GM12878 (cell line): Measurements from ENCODE around the gene ACACB. TPM values are rescaled to one million over a fixed set of nuclear protein-coding genes. Genes with fewer than 3 reads are reported as not detected.

Experiments
- ATAC-seq: fragments of 200-7000 bp; cut with Tn5 transposase; 3 replicates; pipeline ENCODE4 v1.9.1; 2020; ENCODE audit warnings: mild to moderate bottlenecking, moderate library complexity
- BruUV-seq: library from RNA; stranded (reverse); fragments of 400-500 nt; replicated peaks from 2 replicates; lab custom pipeline; 2021; lab: Mats Ljungman, UMichigan
- CTCF ChIA-PET: fragments of 300-600 bp; sonication (Branson Sonifier 250); formaldehyde crosslinking; extraction: SDS; loops from one replicate; lab custom pipeline; 2021; ENCODE audit warnings: inconsistent platforms; lab: Yijun Ruan, JAX
- POLR2A ChIA-PET: fragments of 350-600 bp; formaldehyde crosslinking; extraction: SDS; loops from one replicate; lab custom pipeline; 2021; ENCODE audit warnings: inconsistent platforms; lab: Charles Lee
- RAD21 ChIA-PET: fragments of 300-600 bp; sonication (Branson Sonifier 250); formaldehyde crosslinking; loops from one replicate; lab custom pipeline; 2023; ENCODE audit warnings: antibody characterized with exemption; ENCODE audit not compliant: unreplicated experiment; lab: Charles Lee
- SMC1A ChIA-PET: fragments of 300-600 bp; sonication (Branson Sonifier 250); formaldehyde crosslinking; loops from one replicate; lab custom pipeline; 2023; ENCODE audit not compliant: unreplicated experiment, uncharacterized antibody; lab: Charles Lee
- DNase-seq: peaks from one replicate; pipeline ENCODE4 v3.0.0-alpha.2; 2011; ENCODE audit warnings: low read depth, low spot score
- FAIRE-seq: peaks from 3 replicates; lab custom pipeline; 2011; peaks lifted over from hg19 to GRCh38; lab: Jason Lieb, UNC
- H2AFZ ChIP-seq: 2 replicates; pipeline ENCODE4 v1.6.0; 2011; ENCODE audit warnings: low read depth, low read length, control low read depth; ENCODE audit not compliant: control insufficient read depth
- H3K27ac ChIP-seq: 2 replicates; pipeline ENCODE4 v1.5.1; 2011; ENCODE audit warnings: control low read depth; ENCODE audit not compliant: control insufficient read depth, insufficient read depth
- H3K27me3 ChIP-seq, 2 experiments: replicated peaks in 1 of 2; 2 replicates each; pipeline versions ENCODE4 v1.6.0 to v1.6.1; 2011; ENCODE audit warnings: low read length in 1 of 2; ENCODE audit not compliant: control insufficient read depth in 2 of 2, insufficient read depth in 2 of 2
- H3K36me3 ChIP-seq, 2 experiments: 2 replicates each; pipeline ENCODE4 v1.5.1; 2011; ENCODE audit warnings: low read length in 1 of 2; ENCODE audit not compliant: control insufficient read depth in 2 of 2, insufficient read depth in 2 of 2
- H3K4me1 ChIP-seq: 2 replicates; pipeline ENCODE4 v1.6.1; 2011; ENCODE audit warnings: mild to moderate bottlenecking, low read length, moderate library complexity, mixed read lengths; ENCODE audit not compliant: control insufficient read depth, insufficient read depth
- H3K4me2 ChIP-seq: 2 replicates; pipeline ENCODE4 v1.6.0; 2011; ENCODE audit warnings: control low read depth; ENCODE audit not compliant: control insufficient read depth, insufficient read depth
- H3K4me3 ChIP-seq: fragments of 200-600 bp; sonication (generic); 2 replicates; pipeline ENCODE4 v1.5.1; 2016
- H3K79me2 ChIP-seq: 2 replicates; pipeline ENCODE4 v1.6.0; 2011; ENCODE audit warnings: low read length; ENCODE audit not compliant: control insufficient read depth, insufficient read depth
- H3K9ac ChIP-seq: 2 replicates; pipeline ENCODE4 v1.8.0; 2011; ENCODE audit warnings: low read length, control low read depth, mixed read lengths; ENCODE audit not compliant: control insufficient read depth, insufficient read depth
- H3K9me3 ChIP-seq: replicated peaks from 3 replicates; pipeline ENCODE4 v1.5.1; 2011; ENCODE audit warnings: mild to moderate bottlenecking, low read length; ENCODE audit not compliant: control insufficient read depth, insufficient read depth
- H4K20me1 ChIP-seq: 2 replicates; pipeline ENCODE4 v1.6.0; 2011; ENCODE audit not compliant: control insufficient read depth, insufficient read depth
- ELK1 ChIP-seq: IDR thresholded peaks from 2 replicates; pipeline ENCODE4 v1.6.1; 2012; ENCODE audit warnings: low read depth, low read length, improper control_type of control experiment
- IRF4 ChIP-seq: IDR thresholded peaks from 2 replicates; pipeline ENCODE4 v1.6.1; 2011; ENCODE audit warnings: low read depth, low read length
- JUND ChIP-seq: IDR thresholded peaks from 2 replicates; pipeline ENCODE4 v1.6.1; 2012; ENCODE audit warnings: low read depth, mild to moderate bottlenecking, low read length, improper control_type of control experiment, moderate library complexity
- KAT2A ChIP-seq: conservative IDR thresholded peaks from 2 replicates; pipeline ENCODE4 v1.6.1; 2011; ENCODE audit warnings: low read depth, low read length; ENCODE audit not compliant: control insufficient read depth
- NFIC ChIP-seq: IDR thresholded peaks from 2 replicates; pipeline ENCODE4 v1.6.1; 2012; ENCODE audit warnings: low read depth, mild to moderate bottlenecking, inconsistent platforms, low read length, moderate library complexity
- POU2F2 ChIP-seq: IDR thresholded peaks from 3 replicates; pipeline ENCODE4 v1.6.1; 2011; ENCODE audit warnings: low read depth, mild to moderate bottlenecking, low read length, borderline replicate concordance
- RB1 ChIP-seq: fragments of 450-650 bp; formaldehyde crosslinking; IDR thresholded peaks from 2 replicates; pipeline ENCODE4 v1.6.1; 2017; ENCODE audit warnings: mild to moderate bottlenecking, borderline replicate concordance
- RFX5 ChIP-seq: IDR thresholded peaks from 2 replicates; pipeline ENCODE4 v1.6.1; 2011; ENCODE audit warnings: low read depth, low read length, improper control_type of control experiment
- SIN3A ChIP-seq: IDR thresholded peaks from 2 replicates; pipeline ENCODE4 v1.6.1; 2012; ENCODE audit warnings: low read depth, low read length, improper control_type of control experiment
- STAT1 ChIP-seq: fragments of 450-650 bp; conservative IDR thresholded peaks from 2 replicates; pipeline ENCODE4 v1.6.1; 2014; ENCODE audit warnings: antibody characterized with exemption, mild to moderate bottlenecking
- STAT3 ChIP-seq: IDR thresholded peaks from 2 replicates; pipeline ENCODE4 v1.6.1; 2011; ENCODE audit warnings: low read depth, low read length, improper control_type of control experiment
- YY1 ChIP-seq: IDR thresholded peaks from 2 replicates; pipeline ENCODE4 v1.6.1; 2011; ENCODE audit warnings: low read depth, mild to moderate bottlenecking, low read length
- ZBTB11 ChIP-seq: fragments of 450-650 bp; formaldehyde crosslinking; IDR thresholded peaks from 2 replicates; pipeline ENCODE4 v1.5.0; 2022; ENCODE audit warnings: mild to moderate bottlenecking, missing genetic modification characterization
- ZBTB33 ChIP-seq: fragments of 450-650 bp; IDR thresholded peaks from 2 replicates; pipeline ENCODE4 v1.6.1; 2017; ENCODE audit warnings: mild to moderate bottlenecking
- WGBS: methylation state at CpG from one replicate; pipeline ENCODE4 v1.1.6; 2016; ENCODE audit warnings: low lambda C conversion rate; ENCODE audit not compliant: insufficient replicate concordance, insufficient coverage; ENCODE audit errors: missing lambda C conversion rate; 5-methylcytosine and 5-hydroxymethylcytosine counted together
- in situ Hi-C: fragments of 300-500 bp; cut with MboI; formaldehyde crosslinking; loops from 9 replicates; pipeline ENCODE4 v1.14.3; 2018; ENCODE audit warnings: mixed read lengths
- intact Hi-C: fragments of 100-400 bp; cut with micrococcal nuclease; formaldehyde crosslinking; loops from one replicate; pipeline ENCODE4 v1.14.2; 2022; ENCODE audit not compliant: unreplicated experiment
- polyA plus RNA-seq, 11 experiments: library from polyadenylated mRNA; depleted of rRNA in 4 of 11; unstranded in 6 of 11; stranded (reverse) in 5 of 11; fragments of >200 nt; fragmentation: Nextera tagmentation in 4 of 11; fragmentation: Illumina TruSeq in 1 of 11; extraction: Ambion mirVana in 4 of 11; extraction: Trizol in 1 of 11; gene quantifications; 1 replicate in 1 of 11; 2 replicates in 10 of 11; pipeline versions ENCODE4 v1.2.1 to v1.2.3, GENCODE V29; 2011 to 2016; ENCODE audit warnings: inconsistent platforms in 2 of 11, missing spikeins in 2 of 11, low read depth in 1 of 11
- total RNA-seq, 4 experiments: library from RNA; depleted of rRNA in 3 of 4; stranded (reverse); fragments of >200 nt in 3 of 4; fragmentation: Illumina TruSeq in 1 of 4; extraction: Trizol in 1 of 4; gene quantifications; 2 replicates each; pipeline versions ENCODE4 v1.2.1 to v1.2.3, GENCODE V29; 2013 to 2021
- TF ChIP-seq, protein P1 (sequence below): IDR thresholded peaks from 2 replicates; pipeline ENCODE4 v1.6.1; 2011; ENCODE audit warnings: low read depth, low read length, improper control_type of control experiment, borderline replicate concordance
- TF ChIP-seq, protein P2 (sequence below): IDR thresholded peaks from 2 replicates; pipeline ENCODE4 v1.6.1; 2011; ENCODE audit warnings: borderline replicate concordance, low read depth, mild to moderate bottlenecking, moderate library complexity, mixed read lengths, low read length; ENCODE audit not compliant: insufficient read depth; ENCODE audit errors: extremely low read length

ACACB gene
- total and polyA plus RNA-seq, 10 of the 15 experiments (the other 5 are each of a cell fraction or from before 2014, with no cell fraction given) = 0.05 to 1.9 (median 0.38) TPM; not detected in 2

DNA sequence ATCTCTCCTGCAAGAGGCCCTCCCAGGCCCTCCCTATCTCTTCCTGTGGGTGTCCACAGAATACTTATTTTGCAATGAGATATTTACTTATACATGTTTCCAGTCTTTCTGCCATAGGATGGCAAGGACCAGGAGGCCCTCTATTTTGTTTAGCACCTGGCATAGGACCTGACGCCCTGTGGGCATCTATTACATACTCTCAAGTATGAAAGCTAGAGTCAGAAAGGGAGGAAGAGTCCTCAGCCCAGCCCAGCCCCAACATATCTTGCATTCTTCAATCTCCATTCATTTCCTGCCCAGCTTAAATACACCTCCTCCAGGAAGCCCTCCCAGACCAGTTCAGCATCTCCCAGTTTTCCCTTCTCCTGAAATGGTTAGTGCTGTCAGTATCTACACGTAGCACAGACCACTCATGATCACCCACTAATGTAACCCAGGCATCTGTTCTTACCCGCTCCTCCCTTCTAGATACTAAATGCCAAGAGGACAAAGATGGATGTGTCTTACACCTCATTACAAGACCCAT, 185.3 kb downstream of the ACACB start:
- ATAC-seq (no peak), FAIRE-seq (no peak), DNase-seq (no peak)
- no peak overlapping the region for H2AFZ ChIP-seq
- in situ Hi-C loops = no loop called here
- no peaks in the 10 kb centered on the region for H3K36me3 ChIP-seq
- intact Hi-C loops = no loop called here
- H3K4me2 ChIP-seq = no peak overlapping the region
- H3K4me3 ChIP-seq = no peak overlapping the region
- no peaks in the 10 kb centered on the region for H3K9me3 ChIP-seq
- ChIA-PET CTCF (no interaction called here), RAD21 (no interaction called here), SMC1A (interaction anchor here (0.6 kb wide), 1 partner anchor 846 kb away, joined by 3 read pairs; no protein-coding TSS in a partner anchor), POLR2A (no interaction called here)
- no peaks in the 10 kb centered on the region for H3K4me1 ChIP-seq
- no peaks in the 10 kb centered on the region for H4K20me1 ChIP-seq
- H3K9ac ChIP-seq = no peak overlapping the region
- no peaks in the 10 kb centered on the region for H3K79me2 ChIP-seq
- 33% methylated on average over 3 of the region's 3 CpGs for WGBS
- peaks cover 0 to 2% of the 10 kb centered on the region in 2 experiments; a peak in 2 of 4 replicates for H3K27me3 ChIP-seq
- no peak overlapping the region for H3K27ac ChIP-seq
- no TSS peak for BruUV-seq
- TF ChIP-seq STAT1 (no peak), STAT3 (no peak), KAT2A (no peak), ZBTB11 (CRISPR knock-in tag) (no peak), SIN3A (no peak), RB1 (no peak), NFIC (no peak), IRF4 (no peak), JUND (no peak), YY1 (no peak), POU2F2 (no peak), ELK1 (no peak), ZBTB33 (no peak), RFX5 (no peak)
- TF ChIP-seq, protein P1, sequence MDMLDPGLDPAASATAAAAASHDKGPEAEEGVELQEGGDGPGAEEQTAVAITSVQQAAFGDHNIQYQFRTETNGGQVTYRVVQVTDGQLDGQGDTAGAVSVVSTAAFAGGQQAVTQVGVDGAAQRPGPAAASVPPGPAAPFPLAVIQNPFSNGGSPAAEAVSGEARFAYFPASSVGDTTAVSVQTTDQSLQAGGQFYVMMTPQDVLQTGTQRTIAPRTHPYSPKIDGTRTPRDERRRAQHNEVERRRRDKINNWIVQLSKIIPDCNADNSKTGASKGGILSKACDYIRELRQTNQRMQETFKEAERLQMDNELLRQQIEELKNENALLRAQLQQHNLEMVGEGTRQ = no peak
- TF ChIP-seq, protein P2, sequence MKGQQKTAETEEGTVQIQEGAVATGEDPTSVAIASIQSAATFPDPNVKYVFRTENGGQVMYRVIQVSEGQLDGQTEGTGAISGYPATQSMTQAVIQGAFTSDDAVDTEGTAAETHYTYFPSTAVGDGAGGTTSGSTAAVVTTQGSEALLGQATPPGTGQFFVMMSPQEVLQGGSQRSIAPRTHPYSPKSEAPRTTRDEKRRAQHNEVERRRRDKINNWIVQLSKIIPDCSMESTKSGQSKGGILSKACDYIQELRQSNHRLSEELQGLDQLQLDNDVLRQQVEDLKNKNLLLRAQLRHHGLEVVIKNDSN = no peak
